Lower lobe of right lung (tissue), 2 donors: Measurements from ENCODE around the gene TRAF7. TPM values are rescaled to one million over a fixed set of nuclear protein-coding genes. Genes with fewer than 3 reads are reported as not detected.

Experiments used
- ATAC-seq, 2 donors: fragments of 200-7000 bp; cut with Tn5 transposase; one replicate each; pipeline ENCODE4 v1.9.1; 2020 to 2022; ENCODE audit warnings: mild to moderate bottlenecking in 2 of 2, moderate library complexity in 2 of 2
- DNase-seq: peaks from one replicate; pipeline ENCODE4 v3.0.0-alpha.2; 2020
- H3K27ac ChIP-seq: fragments of 200-600 bp; one replicate; pipeline ENCODE4 v1.8.0; 2022
- H3K27me3 ChIP-seq: fragments of 200-600 bp; one replicate; pipeline ENCODE4 v1.8.0; 2022; ENCODE audit warnings: low read depth
- H3K36me3 ChIP-seq: fragments of 200-600 bp; one replicate; pipeline ENCODE4 v1.8.0; 2022; ENCODE audit warnings: mild to moderate bottlenecking
- H3K4me1 ChIP-seq: fragments of 200-600 bp; one replicate; pipeline ENCODE4 v1.8.0; 2022
- H3K4me3 ChIP-seq: fragments of 200-600 bp; one replicate; pipeline ENCODE4 v1.8.0; 2022; ENCODE audit warnings: mild to moderate bottlenecking
- H3K9me3 ChIP-seq: fragments of 200-600 bp; one replicate; pipeline ENCODE4 v1.8.0; 2022
- intact Hi-C: fragments of 100-400 bp; cut with DNase I; formaldehyde crosslinking; loops from one replicate; pipeline ENCODE4 v1.11.0; 2022
- total RNA-seq: library from RNA; stranded (reverse); fragmentation: NEBNext Ultra II Directional; extraction: Animal tissue kit (Norgen Biotek cat#: 25700); gene quantifications from one replicate; pipeline ENCODE4 v1.2.1, GENCODE V29; 2021
- TF ChIP-seq, protein P1 (sequence below): fragments of 200-600 bp; IDR thresholded peaks from one replicate; pipeline ENCODE4 v1.8.0; 2022; ENCODE audit warnings: antibody characterized with exemption, mild to moderate bottlenecking
- donor health status: DM: no; HTN: yes; CAD: no; lungs with severe emphysema.

TRAF7 gene
- total RNA-seq, 1 donor from 2014 or later: 61.9 TPM

DNA sequence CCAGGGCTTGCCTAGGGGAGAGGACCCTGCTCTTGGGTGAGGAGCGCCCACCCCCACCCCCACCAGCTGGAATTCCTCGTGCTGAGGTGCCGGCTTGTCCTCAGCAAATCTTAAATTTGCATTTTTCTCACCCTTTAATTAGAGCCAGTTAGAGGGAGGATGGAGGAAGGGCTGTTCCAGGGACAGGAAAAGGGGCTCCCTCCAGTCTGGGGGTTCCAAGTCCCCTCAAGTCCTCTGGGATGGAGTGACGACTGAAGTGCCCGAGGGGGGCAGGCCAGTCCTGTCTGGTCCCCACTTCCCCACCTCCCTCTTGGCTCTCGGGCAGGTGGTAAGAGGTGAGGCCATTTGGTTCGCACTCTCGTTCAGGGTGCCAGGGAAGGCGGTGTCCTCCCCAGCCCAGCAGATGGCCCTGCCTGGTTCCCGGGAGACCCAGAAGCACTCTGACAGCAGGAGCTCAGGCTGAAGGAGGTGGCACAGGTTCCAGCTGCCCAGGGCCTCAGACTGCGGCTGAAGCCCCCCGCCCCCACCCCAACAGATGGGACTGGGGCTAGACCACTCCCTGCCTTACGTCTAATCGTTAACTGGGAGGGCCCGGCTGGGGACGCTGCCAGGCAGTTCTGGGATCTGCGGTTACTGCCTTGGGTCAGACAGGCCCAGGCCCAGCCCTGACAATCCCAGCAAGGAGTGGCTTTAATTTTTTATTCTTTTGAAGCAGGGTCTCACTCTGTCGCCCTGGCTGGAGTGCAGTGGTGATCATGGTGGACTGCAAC, 5.0 kb upstream of the TRAF7 start:
- peaks cover 21% of the 10 kb centered on the region for H3K36me3 ChIP-seq
- H3K4me3 ChIP-seq: no peak overlapping the region
- H3K27ac ChIP-seq: no peak overlapping the region
- ATAC-seq (no peak), DNase-seq (no peak)
- H3K4me1 ChIP-seq: peaks cover 69% of the 10 kb centered on the region
- no peaks in the 10 kb centered on the region for H3K27me3 ChIP-seq
- intact Hi-C loops: no loop called here
- TF ChIP-seq, protein P1, sequence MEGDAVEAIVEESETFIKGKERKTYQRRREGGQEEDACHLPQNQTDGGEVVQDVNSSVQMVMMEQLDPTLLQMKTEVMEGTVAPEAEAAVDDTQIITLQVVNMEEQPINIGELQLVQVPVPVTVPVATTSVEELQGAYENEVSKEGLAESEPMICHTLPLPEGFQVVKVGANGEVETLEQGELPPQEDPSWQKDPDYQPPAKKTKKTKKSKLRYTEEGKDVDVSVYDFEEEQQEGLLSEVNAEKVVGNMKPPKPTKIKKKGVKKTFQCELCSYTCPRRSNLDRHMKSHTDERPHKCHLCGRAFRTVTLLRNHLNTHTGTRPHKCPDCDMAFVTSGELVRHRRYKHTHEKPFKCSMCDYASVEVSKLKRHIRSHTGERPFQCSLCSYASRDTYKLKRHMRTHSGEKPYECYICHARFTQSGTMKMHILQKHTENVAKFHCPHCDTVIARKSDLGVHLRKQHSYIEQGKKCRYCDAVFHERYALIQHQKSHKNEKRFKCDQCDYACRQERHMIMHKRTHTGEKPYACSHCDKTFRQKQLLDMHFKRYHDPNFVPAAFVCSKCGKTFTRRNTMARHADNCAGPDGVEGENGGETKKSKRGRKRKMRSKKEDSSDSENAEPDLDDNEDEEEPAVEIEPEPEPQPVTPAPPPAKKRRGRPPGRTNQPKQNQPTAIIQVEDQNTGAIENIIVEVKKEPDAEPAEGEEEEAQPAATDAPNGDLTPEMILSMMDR: no peak
- no peaks in the 10 kb centered on the region for H3K9me3 ChIP-seq

DNA sequence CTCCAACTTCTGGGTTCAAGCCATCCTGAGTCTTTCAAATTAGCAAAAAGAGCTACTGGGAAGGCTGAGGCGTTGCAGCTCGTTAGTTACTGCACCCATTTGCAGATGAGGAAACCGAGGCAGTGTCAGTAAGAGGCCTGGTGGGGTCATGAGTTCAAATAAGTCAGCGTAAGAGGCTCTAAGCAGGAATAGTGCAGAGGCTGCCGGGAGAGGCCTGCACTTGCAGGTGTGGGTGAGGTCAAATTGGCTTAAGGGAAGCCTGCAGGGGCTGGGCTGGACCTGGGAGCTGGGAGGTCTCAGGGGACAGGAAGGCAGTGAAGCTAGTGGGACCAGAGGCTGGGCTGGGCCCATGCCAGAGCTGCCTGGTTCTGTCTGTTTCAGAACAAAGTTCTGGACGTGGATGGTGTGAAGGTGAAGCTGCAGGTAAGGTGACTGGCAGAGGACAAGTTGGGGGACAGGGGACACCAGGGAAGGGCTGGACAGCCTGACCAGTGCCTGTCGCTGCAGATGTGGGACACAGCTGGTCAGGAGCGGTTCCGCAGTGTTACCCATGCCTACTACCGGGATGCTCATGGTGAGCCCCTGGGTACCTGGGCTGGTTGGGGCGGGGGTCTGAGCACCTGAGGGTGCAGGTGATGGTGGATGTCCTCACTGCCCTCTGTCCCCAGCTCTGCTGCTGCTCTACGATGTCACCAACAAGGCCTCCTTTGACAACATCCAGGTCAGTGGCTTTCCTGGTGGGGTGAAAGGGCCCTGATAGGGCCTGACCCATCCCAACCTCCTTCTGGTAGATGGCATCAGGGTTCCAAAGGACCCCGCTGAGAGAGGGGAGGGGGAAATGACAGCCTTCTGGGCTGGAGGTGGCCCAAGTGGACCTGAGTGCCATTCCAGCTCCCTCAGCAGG, 4.1 kb upstream of the TRAF7 start:
- ATAC-seq: no peak
- H3K4me3 ChIP-seq: peak overlapping the region; percentile 75
- peaks cover 72% of the 10 kb centered on the region for H3K4me1 ChIP-seq

DNA sequence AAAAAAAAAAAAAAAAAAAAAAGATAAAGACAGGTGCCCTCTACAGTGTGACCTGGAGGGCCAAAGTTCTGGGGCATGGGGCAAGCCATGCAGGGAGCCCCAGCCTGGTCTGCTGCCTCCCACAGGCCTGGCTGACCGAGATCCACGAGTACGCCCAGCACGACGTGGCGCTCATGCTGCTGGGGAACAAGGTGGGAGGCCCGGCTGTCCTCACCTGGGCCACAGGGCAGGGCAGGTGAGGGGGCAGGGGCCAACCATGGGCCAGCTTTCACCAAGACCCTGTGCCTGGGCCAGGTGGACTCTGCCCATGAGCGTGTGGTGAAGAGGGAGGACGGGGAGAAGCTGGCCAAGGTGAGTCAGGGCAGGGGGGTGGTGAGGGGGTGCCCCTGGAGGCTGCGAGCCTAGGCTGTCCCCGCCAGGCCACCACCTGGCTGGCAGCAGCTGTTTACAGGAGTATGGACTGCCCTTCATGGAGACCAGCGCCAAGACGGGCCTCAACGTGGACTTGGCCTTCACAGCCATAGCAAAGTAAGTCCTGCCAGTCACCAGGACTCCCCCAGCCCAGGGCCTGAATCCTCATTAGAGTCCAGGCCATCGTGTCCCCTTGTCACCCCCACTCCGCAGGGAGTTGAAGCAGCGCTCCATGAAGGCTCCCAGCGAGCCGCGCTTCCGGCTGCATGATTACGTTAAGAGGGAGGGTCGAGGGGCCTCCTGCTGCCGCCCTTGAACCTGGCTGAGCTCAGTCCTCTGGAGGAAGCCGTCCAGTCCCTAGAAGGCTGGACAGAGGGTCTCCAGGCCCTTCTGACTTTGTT, 2.7 kb upstream of the TRAF7 start:
- TF ChIP-seq, protein P1: no peak
- intact Hi-C loops: no loop called here
- no peak for ATAC-seq
- peak overlapping the region; percentile 75 for H3K4me3 ChIP-seq
- H3K4me1 ChIP-seq: peaks cover 83% of the 10 kb centered on the region
- H3K9me3 ChIP-seq: no peaks in the 10 kb centered on the region
- H3K36me3 ChIP-seq: peaks cover 21% of the 10 kb centered on the region
- peak overlapping the region; percentile 77 for H3K27ac ChIP-seq
- DNase-seq: no peak
- H3K27me3 ChIP-seq: no peaks in the 10 kb centered on the region

More for the DNA sequence above, 4.1 kb upstream of the TRAF7 start:
- H3K36me3 ChIP-seq: peaks cover 21% of the 10 kb centered on the region
- no peak for DNase-seq
- H3K27me3 ChIP-seq: no peaks in the 10 kb centered on the region
- TF ChIP-seq, protein P1: no peak
- H3K9me3 ChIP-seq: no peaks in the 10 kb centered on the region
- intact Hi-C loops: no loop called here
- no peak overlapping the region for H3K27ac ChIP-seq

DNA sequence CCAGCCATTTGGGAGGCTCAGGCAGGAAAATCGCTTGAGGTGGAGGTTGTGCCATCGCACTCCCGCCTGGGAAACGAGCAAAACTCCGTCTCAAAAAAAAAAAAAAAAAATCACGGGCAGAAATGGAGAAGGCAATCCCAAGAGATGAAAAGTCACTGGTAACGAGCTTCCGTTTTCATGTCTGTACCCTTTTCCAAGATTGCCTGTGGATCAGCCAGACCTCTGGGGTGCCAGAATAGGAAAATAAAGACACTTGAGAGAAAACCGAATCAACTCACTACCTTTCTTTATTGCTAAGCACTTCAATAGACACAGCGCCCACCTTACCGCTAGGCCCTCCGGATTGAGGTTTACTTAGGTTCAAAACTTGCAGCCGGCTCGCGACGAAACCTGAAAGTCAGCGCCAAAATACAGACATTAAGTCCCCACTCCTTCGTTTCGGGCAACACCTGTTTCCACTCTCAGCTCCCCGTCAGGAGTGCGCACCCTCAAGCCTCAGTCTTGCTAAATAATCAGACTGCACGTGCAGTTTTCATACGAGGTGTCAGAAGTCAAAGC, 970 bp upstream of the TRAF7 start:
- TF ChIP-seq, protein P1: no peak
- Histone ChIP-seq H3K4me1 (peaks cover 85% of the 10 kb centered on the region), H3K36me3 (peaks cover 21% of the 10 kb centered on the region), H3K4me3 (peak overlapping the region; percentile 75), H3K27me3 (no peaks in the 10 kb centered on the region), H3K9me3 (no peaks in the 10 kb centered on the region), H3K27ac (peak overlapping the region; percentile 83)
- no peak for DNase-seq
- intact Hi-C loops: no loop called here
- no peak for ATAC-seq
